Ovary (tissue), 9 donors: ENCODE results near the gene POLDIP3. TPM values are rescaled to one million over a fixed set of nuclear protein-coding genes. Genes with fewer than 3 reads are reported as not detected.
A peak's percentile ranks its signal among the peaks of the same experiment; 100 is the strongest.

Source experiments
- DNase-seq, 5 donors: peaks; one replicate each; pipeline ENCODE4 v3.0.0-alpha.2; 2019 to 2020
- H3K27ac ChIP-seq, 2 donors: fragments of 200-600 bp; one replicate each; pipeline versions ENCODE4 v1.5.1 to v1.8.0; 2019 to 2022
- H3K27me3 ChIP-seq: fragments of 200-600 bp; one replicate; pipeline ENCODE4 v1.8.0; 2022
- H3K36me3 ChIP-seq: fragments of 200-600 bp; sonication (generic); one replicate; pipeline ENCODE4 v1.5.1; 2019
- H3K4me1 ChIP-seq: one replicate; pipeline ENCODE4 v1.8.1; 2013; ENCODE audit warnings: mild to moderate bottlenecking, moderate library complexity; ENCODE audit not compliant: insufficient read depth
- H3K4me3 ChIP-seq: fragments of 200-600 bp; sonication (generic); one replicate; pipeline ENCODE4 v1.5.1; 2017
- H3K9me3 ChIP-seq, 2 donors: fragments of 200-600 bp in 1 of 2; sonication (generic) in 1 of 2; one replicate each; pipeline versions ENCODE4 v1.5.1 to v1.8.1; 2013 to 2019; ENCODE audit warnings: mild to moderate bottlenecking in 1 of 2, moderate library complexity in 1 of 2
- EP300 ChIP-seq: sonication (generic); formaldehyde crosslinking; IDR thresholded peaks from one replicate; pipeline ENCODE4 v1.6.1; 2017; ENCODE audit warnings: antibody characterized with exemption
- POLR2A ChIP-seq: fragments of 450-650 bp; IDR thresholded peaks from one replicate; pipeline ENCODE4 v1.6.1; 2017; ENCODE audit warnings: antibody characterized with exemption, mild to moderate bottlenecking, moderate library complexity
- WGBS, 3 donors: extraction: QIAGEN DNeasy Blood & Tissue Kit in 1 of 3; methylation state at CpG; one replicate each; pipeline versions ENCODE4 v1.1.5 to v1.1.7; 2013 to 2017; 5-methylcytosine and 5-hydroxymethylcytosine counted together
- intact Hi-C, 4 donors: fragments of 100-400 bp; cut with DNase I; formaldehyde crosslinking; loops; one replicate each; pipeline versions ENCODE4 v1.11.0 to v1.15.1; 2022 to 2023
- polyA plus RNA-seq, 2 donors: library from polyadenylated mRNA; stranded (reverse); fragments of 200-250 nt in 1 of 2; fragments of 350-450 nt in 1 of 2; fragmentation: Illumina TruSeq in 1 of 2; extraction: RNeasy Lipid Tissue Mini Kit (QIAGEN cat#74804) in 1 of 2; gene quantifications; one replicate each; pipeline ENCODE4 v1.2.3, GENCODE V29; 2013 to 2014
- total RNA-seq, 7 donors: library from RNA; depleted of rRNA in 2 of 7; stranded (reverse); fragments of >200 nt in 2 of 7; fragmentation: NEBNext Ultra II Directional in 3 of 7; extraction: Animal tissue kit (Norgen Biotek cat#: 25700) in 3 of 7; gene quantifications; one replicate each; pipeline versions ENCODE4 v1.1.0 to v1.2.4, GENCODE V29; 2016 to 2023
- TF ChIP-seq, protein P1 (sequence below), 3 donors: fragments of 450-650 bp in 2 of 3; fragments of 200-600 bp in 1 of 3; IDR thresholded peaks; one replicate each; pipeline versions ENCODE4 v1.5.1 to v1.8.0; 2016 to 2022; ENCODE audit warnings: antibody characterized with exemption in 3 of 3, mild to moderate bottlenecking in 1 of 3
- donor health status: DM: no; HTN: no; CAD: no; lungs with moderate emphysema.
- donor health status: DM: no; HTN: no; CAD: no.
- donor health status: Bipolar disorder and iron deficiency.
- donor health status: DM: yes; HTN: yes; CAD: no.
- donor health status: DM: no; HTN: no; CAD: no.
- donor health status: DM: yes; HTN: yes; CAD: no.

POLDIP3 gene
- total and polyA plus RNA-seq, 9 donors, result 44.0 to 133 (median 103) TPM

DNA sequence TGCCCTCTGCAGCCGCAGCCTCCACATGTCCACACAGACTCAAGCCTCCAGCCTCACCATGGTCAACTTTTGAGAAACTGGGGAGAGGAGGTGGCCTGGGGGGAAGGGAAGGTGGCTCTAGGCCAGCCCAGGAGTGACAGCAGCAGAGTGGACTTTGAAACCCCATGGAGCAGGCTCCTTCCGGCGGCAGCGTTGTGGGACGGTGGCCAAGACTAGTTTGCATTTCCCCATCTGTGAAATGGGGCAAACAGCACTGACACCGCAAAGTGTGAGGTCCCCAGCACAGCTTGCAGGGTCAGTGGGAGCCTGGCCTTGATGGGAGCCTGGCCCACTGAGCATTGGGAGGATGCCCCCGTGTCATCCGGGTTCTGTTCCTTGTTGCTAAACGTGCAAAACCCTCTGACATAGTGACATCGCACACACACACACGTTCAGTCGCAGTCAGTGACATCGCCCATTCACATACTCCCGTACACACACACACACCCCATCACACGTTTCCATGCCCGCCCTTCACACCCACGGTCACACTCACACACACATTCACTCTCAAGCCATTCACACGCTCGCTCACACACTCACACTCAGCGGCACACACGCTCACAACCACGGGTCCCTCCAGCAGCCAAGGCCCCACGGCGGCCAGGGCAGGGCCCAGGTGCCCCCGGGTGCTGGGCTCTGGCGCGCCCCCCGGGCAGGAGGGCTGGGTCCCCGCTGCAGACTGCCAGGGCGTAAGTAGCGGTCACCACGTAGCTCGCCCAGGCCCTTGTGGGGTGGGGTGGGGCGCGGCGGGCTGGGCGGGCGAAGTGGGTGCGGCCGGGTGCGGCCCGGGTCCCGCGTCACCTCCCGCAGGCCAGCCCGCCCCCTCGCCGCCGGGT lies 33.9 kb upstream of the POLDIP3 start:
- Histone ChIP-seq H3K4me1 (peaks cover 38% of the 10 kb centered on the region), H3K9me3 (no peaks in the 10 kb centered on the region), H3K36me3 (no peaks in the 10 kb centered on the region), H3K27ac (peak overlapping the region; percentile 93 to 99), H3K27me3 (no peaks in the 10 kb centered on the region), H3K4me3 (peak overlapping the region; percentile 93)
- intact Hi-C loops, result no loop called here
- TF ChIP-seq POLR2A, result no peak
- no peak for TF ChIP-seq EP300
- TF ChIP-seq, protein P1, sequence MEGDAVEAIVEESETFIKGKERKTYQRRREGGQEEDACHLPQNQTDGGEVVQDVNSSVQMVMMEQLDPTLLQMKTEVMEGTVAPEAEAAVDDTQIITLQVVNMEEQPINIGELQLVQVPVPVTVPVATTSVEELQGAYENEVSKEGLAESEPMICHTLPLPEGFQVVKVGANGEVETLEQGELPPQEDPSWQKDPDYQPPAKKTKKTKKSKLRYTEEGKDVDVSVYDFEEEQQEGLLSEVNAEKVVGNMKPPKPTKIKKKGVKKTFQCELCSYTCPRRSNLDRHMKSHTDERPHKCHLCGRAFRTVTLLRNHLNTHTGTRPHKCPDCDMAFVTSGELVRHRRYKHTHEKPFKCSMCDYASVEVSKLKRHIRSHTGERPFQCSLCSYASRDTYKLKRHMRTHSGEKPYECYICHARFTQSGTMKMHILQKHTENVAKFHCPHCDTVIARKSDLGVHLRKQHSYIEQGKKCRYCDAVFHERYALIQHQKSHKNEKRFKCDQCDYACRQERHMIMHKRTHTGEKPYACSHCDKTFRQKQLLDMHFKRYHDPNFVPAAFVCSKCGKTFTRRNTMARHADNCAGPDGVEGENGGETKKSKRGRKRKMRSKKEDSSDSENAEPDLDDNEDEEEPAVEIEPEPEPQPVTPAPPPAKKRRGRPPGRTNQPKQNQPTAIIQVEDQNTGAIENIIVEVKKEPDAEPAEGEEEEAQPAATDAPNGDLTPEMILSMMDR (IDR thresholded peaks at IDR 0.05), result no peak
- WGBS, 3 donors, result 3 to 4% (median 3%) methylated on average over 30 to 49 of the region's 49 CpGs
- DNase-seq, result peak in 4 of 5 donors; percentile 46 to 62 (median 56)

DNA sequence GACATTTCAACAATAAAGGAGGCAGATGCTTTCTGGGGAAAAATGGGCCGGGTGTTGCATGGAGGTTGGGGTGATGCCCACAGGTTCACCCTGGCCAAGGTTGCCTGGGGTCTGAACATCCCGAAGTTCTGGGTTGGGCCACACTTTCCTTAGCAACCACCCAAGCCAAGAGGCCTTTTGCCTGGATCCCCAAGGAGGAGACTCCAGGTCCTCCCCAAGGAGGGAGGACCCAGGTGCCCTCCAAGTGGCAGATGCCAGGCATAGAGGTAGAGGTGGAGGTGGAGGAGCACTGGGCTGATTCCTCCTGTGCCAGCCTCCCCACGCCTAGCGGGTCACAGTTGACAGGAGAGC lies 33.3 kb upstream of the POLDIP3 start:
- H3K4me3 ChIP-seq, result peak overlapping the region; percentile 93
- no peak for TF ChIP-seq POLR2A
- TF ChIP-seq EP300, result no peak
- TF ChIP-seq, protein P1 (IDR thresholded peaks at IDR 0.05), result no peak
- no peaks in the 10 kb centered on the region for H3K36me3 ChIP-seq
- intact Hi-C loops, result no loop called here
- DNase-seq, result no peak
- no peaks in the 10 kb centered on the region for H3K9me3 ChIP-seq
- 58 to 65% (median 59%) methylated on average over 2 to 4 of the region's 4 CpGs for WGBS, 3 donors
- peak overlapping the region; percentile 35 to 93 for H3K27ac ChIP-seq
- peaks cover 43% of the 10 kb centered on the region for H3K4me1 ChIP-seq
- no peaks in the 10 kb centered on the region for H3K27me3 ChIP-seq

DNA sequence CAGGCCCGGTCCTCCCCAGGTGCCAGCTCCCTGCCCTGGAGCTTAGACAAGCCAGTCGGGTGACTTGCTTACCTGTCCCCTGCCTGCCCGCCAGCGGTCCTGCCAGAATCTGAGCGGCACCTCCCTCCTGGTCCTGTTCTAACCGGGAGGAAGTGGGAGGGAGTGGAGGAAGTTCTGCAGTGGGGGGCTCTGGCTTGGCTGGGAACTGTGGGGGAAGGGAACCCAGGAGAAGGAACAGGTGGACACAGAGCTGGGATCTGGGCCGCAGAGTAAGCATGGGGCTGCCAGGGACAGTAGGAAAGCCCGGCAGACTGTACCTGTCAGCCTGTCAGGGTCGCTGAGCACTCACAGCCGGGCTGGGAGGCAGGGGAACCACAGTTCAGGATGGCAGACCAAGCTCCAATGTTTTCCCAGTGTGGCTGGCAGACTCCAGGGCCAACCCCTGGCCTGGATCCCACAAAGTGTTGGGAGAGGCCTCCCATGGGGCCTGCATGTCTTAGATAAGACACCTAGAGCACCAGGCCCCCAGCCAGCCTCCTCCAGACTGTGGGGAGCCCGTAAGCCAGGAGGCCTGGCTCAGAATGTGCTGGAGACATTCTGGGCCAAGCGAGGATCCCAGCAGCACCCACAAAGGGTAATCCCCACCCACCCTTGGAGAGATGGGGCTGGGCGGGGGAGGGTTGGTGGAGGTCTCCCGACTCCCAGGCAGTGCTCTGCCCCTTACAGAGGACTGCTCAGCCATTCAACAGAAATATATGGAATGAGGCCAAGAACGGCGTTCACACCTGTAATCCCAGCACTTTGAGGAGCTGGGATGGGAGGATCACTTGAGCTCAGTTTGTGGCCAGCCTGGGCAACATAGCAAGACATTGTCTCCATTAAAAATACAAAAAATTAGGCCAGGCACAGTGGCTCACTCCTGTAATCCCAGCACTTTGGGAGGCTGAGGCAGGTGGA lies 32.2 kb upstream of the POLDIP3 start:
- DNase-seq, result peak; percentile 48 to 76 (median 65)

More for the DNA sequence above, 32.2 kb upstream of the POLDIP3 start:
- H3K4me1 ChIP-seq, result peaks cover 46% of the 10 kb centered on the region
- TF ChIP-seq POLR2A, result no peak
- no peak for TF ChIP-seq EP300
- TF ChIP-seq, protein P1 (IDR thresholded peaks at IDR 0.05), result no peak
- no peaks in the 10 kb centered on the region for H3K9me3 ChIP-seq
- peak overlapping the region; percentile 26 for H3K4me3 ChIP-seq
- intact Hi-C loops, result no loop called here
- H3K27me3 ChIP-seq, result no peaks in the 10 kb centered on the region
- WGBS, 3 donors, result 24 to 34% (median 27%) methylated on average over 16 of the region's 16 CpGs
- H3K27ac ChIP-seq, result peak overlapping the region; percentile 88 to 93
- no peaks in the 10 kb centered on the region for H3K36me3 ChIP-seq
